Glomerular endothelial cell (primary cell): ENCODE measurements around the gene PIP5KL1. TPM values are rescaled to one million over a fixed set of nuclear protein-coding genes. Genes with fewer than 3 reads are reported as not detected.

Experiments used
- DNase-seq: peaks from one replicate; pipeline ENCODE4 v3.0.0-alpha.2; 2011; ENCODE audit warnings: low read depth, low spot score; ENCODE audit errors: extremely low read depth
- total RNA-seq: library from RNA; depleted of rRNA; stranded (reverse); fragments of >200 nt; gene quantifications from 2 replicates; pipeline ENCODE4 v1.2.3, GENCODE V29; 2015

Gene PIP5KL1
- total RNA-seq, 1 donor from 2014 or later, result 3.0 TPM

- no peak for DNase-seq
Observed at GRCh38 chr9:127950513-127951289, 20.1 kb upstream of the PIP5KL1 start.

- no peak for DNase-seq
Observed at GRCh38 chr9:127949827-127950512, 19.4 kb upstream of the PIP5KL1 start.

DNA sequence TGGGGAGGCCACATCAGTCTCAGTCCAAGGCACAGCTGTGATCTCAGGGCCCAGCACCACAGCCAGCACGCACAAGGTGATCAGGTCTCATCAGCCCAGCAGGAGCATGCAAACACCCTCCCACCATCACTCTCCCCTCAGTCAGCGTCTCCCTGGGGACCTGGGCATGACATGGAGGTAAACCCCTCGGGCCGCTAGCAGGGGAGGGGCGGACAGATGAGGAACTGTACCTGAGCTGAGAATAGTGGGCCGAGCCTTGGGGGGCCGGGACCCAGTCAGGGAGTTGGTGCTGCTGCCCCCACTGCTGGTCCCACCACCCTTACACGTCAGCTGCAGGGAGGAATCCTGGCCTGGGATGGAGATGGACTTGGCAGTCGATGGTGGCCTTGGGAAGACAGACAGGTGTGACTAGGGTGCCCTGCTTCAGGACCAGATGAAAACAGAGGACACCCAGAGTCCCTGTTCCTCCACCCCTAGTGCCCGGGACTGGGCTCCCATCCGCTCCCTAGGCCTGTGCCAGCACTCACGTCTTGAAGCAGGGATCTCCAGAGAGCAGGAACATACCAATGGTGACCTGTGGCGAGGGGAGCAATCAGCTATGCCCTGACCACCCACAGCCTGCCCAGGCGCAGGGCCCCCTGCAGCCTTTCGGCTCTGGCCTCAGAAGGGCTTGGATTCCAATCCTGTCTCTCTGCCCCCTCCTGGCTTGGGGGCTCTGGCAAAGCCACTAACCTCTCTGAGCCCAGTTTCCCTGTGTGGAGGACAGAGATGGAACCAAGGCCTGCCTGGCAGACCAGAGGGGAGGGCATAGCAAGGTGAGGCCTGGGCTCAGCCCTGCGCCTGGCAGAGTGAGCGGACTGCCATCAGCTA lies 17.5 kb upstream of the PIP5KL1 start:
- no peak for DNase-seq

DNA sequence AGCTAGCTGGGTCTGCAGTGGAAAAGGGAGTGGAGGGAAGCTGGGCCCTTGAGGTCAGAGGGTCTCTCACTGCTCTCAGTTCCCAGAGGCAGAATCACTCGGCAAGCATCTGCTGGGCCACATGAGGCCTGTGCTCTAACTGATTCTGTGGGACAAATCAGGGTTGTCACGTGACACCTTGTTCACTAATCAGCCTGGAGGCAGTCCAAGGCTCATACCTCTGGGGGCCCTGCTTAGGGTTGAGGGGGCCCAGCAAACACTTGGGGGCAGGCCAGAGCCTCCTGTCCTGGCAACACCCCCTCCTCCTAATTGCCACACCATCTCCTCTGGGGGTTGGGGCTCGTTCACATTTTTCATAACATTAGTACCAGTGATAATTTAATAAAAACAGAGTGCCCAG lies 16.2 kb upstream of the PIP5KL1 start:
- no peak for DNase-seq

DNA sequence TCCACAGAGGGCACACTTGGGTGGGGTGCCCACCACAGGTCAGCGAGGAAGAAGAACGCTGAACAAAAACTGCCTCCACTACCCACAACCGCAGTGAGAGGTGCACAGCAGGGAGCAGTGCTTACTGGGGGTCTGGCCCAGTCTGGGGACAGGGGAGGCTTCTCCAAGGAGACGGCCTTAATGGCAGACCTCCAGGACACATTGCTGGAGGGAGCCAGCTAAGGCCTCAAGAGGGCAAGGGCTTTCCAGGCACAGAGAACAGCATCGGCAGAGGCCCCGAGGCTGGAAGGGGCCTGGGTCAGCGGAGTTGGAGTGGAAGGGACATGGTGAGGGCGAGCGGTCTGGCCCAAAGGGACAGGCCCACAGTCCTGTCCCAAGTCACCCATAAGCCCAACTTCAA lies 15.4 kb upstream of the PIP5KL1 start:
- DNase-seq, result no peak

DNA sequence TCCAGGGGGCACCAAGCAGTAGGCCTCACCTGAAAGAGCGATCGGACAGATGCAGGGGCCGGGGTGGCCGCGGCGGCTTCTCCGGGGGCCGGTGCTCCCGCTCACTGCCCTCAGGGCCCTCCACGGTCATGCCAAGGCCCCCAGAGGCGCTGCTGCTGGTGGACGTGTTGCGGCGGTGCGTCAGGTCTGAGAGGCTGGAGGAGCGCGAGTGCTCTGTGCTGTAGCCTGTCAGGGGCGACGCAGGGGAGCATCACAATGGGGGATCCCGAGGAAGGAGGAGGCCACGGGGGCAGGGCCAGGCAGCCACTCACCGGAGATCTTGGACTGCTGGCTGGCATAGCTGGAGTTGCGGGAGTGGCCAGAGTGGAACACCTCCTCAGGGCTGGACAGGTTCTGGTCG lies 14.8 kb upstream of the PIP5KL1 start:
- DNase-seq, result no peak

DNA sequence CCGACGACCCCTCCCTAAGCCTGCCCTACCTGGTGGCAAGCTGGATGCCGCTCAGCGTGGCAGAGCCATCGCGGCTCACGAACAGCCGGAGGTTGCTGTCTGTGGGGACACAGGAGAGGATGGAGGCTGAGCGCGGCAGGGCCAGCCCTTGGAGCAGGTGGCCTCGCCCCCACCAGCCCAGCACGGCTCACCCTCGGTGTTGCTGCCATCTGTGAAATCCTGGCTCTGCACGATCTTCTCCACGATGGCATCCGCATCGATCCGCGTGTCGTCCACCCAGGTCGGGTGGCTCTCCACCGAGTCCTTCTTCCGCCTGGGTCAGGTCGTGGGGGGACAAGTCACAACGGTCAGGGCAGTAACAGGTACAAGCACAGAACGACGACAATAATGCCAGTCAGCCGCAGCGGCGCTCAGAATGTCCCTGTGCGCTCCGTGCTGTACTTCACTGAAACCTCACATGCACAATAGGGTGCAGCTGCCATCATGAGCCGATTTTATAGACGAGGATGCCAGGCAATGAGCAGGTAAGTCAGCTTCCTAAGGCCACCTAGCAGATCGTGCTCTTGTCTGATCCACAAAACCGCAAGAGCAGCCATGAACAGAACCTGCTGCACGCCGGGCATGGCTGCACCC lies 14.1 kb upstream of the PIP5KL1 start:
- DNase-seq, result no peak

DNA sequence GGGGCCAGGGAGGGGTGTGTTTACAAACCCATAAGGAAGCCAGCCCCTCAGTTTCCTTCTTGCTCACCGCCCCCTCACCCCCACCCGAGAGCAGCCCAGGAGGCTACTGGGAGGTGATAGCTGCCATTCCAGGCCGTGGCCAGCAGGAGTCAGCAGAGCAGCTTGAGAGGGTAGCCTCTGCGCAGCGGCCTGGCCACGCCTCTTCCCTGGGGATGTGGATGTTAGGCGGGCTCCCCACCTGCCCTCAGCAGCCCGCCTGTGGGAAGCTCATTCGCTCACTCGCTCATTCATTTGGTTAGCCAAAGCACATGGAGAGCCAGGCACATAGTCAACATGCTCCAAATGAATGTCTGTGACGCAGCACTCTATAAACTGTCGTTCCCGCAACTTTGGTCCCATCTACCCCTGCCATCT lies 13.2 kb upstream of the PIP5KL1 start:
- no peak for DNase-seq

GRCh38 chr9:127943011-127943662 lies 12.6 kb upstream of the PIP5KL1 start:
- DNase-seq, result no peak

DNA sequence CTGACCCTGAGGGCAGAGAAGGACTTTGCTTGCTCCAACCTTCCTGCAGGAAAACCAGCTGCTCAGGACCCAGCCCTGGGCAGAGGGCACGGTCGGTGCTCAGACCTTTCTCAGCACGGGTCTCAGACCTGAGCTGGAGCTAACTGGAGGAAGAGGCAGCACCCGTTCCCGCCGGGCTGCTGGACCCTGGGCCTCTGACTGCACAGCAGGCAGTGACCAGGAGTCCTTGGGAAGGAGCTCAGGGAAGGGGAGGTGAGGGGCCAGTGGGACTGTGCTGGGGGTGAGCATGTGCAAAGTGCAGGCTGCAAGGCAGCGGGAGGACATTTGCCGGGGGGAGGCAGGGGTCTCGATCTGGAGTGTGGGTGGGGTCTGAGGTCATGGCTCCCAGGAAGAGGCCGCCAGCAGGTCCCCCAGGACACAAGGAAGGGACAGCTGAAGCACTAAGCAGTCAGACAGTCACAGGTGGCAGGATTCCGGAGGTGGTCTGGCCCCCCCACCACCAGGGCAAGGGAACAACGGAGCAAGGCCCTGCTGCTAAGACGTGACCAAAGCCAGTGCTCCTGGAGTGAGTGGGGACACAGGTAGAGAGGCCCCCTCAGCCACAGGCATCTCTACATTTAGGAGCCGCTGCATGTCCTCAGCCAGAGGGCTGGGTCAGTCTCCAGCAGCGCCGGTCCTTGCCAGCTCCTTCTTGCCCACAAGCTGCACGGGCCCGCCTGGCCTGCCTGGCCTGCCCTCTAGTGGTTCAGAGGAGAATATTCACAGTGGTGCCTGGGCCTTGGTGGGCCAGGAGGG lies 11.8 kb upstream of the PIP5KL1 start:
- DNase-seq, result no peak

- DNase-seq, result no peak
Observed at GRCh38 chr9:127941961-127942215, 11.3 kb upstream of the PIP5KL1 start.

DNA sequence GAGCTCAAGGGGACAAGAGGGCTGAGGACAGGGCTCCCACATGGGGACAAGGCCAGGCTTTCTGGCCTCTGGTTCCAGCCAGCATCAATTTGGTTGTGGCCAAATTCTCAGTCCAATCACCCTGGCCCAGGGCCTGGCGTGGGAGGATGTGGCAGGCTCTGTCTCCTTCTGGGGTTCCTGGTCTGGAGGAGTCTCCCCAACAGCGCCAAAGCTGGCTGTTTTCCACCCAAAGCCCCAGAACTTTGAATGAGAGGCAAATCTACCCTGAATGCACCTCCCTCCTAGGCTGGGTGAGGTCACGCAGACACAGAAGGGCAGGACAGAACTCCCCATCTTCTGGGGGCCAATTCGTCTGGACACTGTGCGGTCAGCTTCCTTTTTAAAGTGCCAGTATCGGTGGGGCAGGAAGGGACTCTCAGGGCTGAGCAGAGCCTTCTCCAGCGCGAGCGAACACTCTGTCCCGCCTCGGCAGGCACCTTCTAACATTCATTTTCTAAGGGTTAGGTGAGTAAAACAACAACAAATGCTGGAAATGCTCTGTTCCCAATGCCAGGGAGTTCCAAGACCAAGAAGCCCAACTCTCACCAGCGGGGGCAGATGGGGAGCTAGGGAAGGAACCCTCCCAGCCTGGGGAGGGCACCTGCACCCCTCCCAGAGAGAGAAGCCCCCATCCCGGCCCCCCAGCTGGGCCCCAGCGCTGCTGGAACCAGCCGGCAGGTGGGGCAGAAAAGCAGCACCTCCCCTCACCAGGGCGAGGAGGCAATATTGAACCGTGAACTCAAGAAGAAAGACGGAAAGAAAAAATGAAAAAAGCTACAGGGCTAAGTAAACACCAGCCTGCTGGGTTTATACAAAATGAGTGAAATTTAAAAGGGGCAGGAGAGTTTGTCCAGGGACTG lies 10.7 kb upstream of the PIP5KL1 start:
- DNase-seq, result no peak

GRCh38 chr9:127940593-127940992 lies 10.0 kb upstream of the PIP5KL1 start:
- DNase-seq, result no peak

GRCh38 chr9:127938298-127938690 lies 7.7 kb upstream of the PIP5KL1 start:
- no peak for DNase-seq

GRCh38 chr9:127937388-127938297 lies 7.1 kb upstream of the PIP5KL1 start, which contains the start of gene DPM2:
TSS of gene DPM2 (minus strand) at chr9:127937854. CDS start at chr9:127937820, 34 bp downstream.
- DNase-seq, result no peak

DNA sequence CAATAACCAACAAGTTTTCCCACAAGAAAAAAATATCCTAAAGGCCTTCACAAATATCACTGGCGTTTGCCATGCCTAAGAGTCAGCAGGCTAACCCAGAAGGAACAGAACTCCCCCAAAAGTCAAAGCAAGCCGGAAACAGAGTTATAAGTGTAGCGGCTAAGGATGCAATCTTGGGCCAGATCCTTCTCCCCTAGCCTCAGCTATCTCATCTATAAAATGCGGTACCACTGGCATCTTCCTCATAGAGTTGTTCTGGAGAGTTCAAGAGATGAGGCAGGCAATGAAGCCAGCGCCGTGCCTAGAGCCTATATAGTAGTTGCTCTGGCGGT lies 6.4 kb upstream of the PIP5KL1 start:
- DNase-seq, result no peak

GRCh38 chr9:127936347-127936852 lies 5.8 kb upstream of the PIP5KL1 start:
- no peak for DNase-seq

DNA sequence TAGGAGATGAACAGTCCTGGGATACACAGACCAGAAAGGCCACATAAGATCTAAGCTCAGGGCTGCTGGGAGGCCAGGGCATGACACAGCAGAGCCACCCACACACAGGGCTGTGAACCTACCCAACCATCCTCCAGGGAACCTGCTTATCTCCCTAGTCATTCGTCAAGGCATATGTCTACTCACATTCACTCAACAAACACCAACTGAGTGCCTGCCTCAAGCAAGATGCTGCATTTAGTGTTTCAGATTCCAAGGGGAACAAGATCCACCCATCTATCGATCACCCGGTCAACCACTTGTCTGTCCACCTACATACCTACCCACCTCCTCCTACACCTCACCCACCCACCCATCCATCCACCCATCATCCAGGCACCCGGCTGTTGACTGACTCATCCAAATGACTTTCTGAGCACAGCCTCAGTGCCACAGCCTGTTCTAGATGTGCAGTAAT lies 5.2 kb upstream of the PIP5KL1 start:
- DNase-seq, result no peak
